KMS-11 (cell line): Measurements from ENCODE around the gene AP2A2.
"Not testable (repeated sequence)": the region's sequence is repeated elsewhere in the genome, so short reads cannot be mapped to it uniquely, and the experiment has no call there.

Source experiments
- H2AFZ ChIP-seq: fragments of 200-600 bp; sonication (generic); 2 replicates; pipeline ENCODE4 v1.6.1; 2016; ENCODE audit warnings: antibody characterized with exemption, mixed run types, low read depth
- H3K27ac ChIP-seq: fragments of 200-600 bp; sonication (generic); 2 replicates; pipeline ENCODE4 v1.6.1; 2016; ENCODE audit warnings: mild to moderate bottlenecking, mixed run types
- H3K27me3 ChIP-seq: fragments of 200-600 bp; sonication (generic); 2 replicates; pipeline ENCODE4 v1.6.1; 2017; ENCODE audit warnings: mild to moderate bottlenecking, low read depth, mixed run types, moderate library complexity; ENCODE audit not compliant: insufficient read depth
- H3K36me3 ChIP-seq: fragments of 200-600 bp; sonication (generic); 2 replicates; pipeline ENCODE4 v1.6.1; 2017; ENCODE audit warnings: mild to moderate bottlenecking, mixed run types; ENCODE audit not compliant: insufficient read depth
- H3K4me1 ChIP-seq: fragments of 200-600 bp; sonication (generic); 2 replicates; pipeline ENCODE4 v1.6.1; 2016; ENCODE audit warnings: mild to moderate bottlenecking, low read depth, mixed run types; ENCODE audit not compliant: poor library complexity, severe bottlenecking
- H3K4me2 ChIP-seq: fragments of 200-600 bp; sonication (generic); 2 replicates; pipeline ENCODE4 v1.7.0; 2016; ENCODE audit warnings: mild to moderate bottlenecking, mixed run types
- H3K4me3 ChIP-seq: fragments of 200-600 bp; sonication (generic); IDR thresholded peaks from 2 replicates; pipeline ENCODE4 v1.6.1; 2017; ENCODE audit warnings: low read depth, low read length, mixed read lengths; ENCODE audit not compliant: insufficient read depth
- H3K79me2 ChIP-seq: fragments of 200-600 bp; sonication (generic); 2 replicates; pipeline ENCODE4 v1.6.1; 2016; ENCODE audit warnings: low read depth, mixed run types; ENCODE audit not compliant: insufficient read depth
- H3K9ac ChIP-seq: fragments of 200-600 bp; sonication (generic); 2 replicates; pipeline ENCODE4 v1.6.1; 2016; ENCODE audit warnings: mild to moderate bottlenecking, mixed run types
- H4K20me1 ChIP-seq: fragments of 200-600 bp; sonication (generic); 2 replicates; pipeline ENCODE4 v1.6.1; 2016; ENCODE audit warnings: mild to moderate bottlenecking, mixed run types; ENCODE audit not compliant: insufficient read depth
- TF ChIP-seq, protein P1 (sequence below): fragments of 200-600 bp; sonication (generic); conservative IDR thresholded peaks from 2 replicates; pipeline ENCODE4 v1.6.1; 2017; ENCODE audit warnings: low read depth, mild to moderate bottlenecking, antibody characterized with exemption, low read length, moderate library complexity, mixed read lengths

Gene AP2A2

DNA sequence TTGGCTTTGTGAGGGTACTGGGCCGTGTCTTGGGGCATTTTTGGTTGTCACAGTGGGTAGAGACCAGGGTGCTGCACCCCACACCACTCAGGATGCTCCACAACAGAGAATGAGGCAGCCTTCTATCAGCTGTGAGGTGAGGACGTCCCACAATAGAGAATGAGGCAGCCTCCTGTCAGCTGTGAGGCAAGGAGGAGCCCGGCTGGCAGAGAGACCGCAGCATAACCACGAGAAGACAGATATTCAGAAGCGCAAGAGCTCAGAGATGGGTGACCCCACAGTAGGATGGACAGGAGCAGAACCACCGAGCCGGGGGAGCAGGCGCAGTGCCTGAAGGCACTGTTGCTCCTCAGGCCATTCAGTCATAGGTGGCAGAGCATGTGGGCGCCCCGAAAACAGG is 47.6 kb downstream of the AP2A2 start:
- H2AFZ ChIP-seq = no peak overlapping the region
- H4K20me1 ChIP-seq = no peaks in the 10 kb centered on the region

GRCh38 chr11:975376-975775 is 49.7 kb downstream of the AP2A2 start:
- H3K27ac ChIP-seq, H4K20me1 ChIP-seq, H3K4me2 ChIP-seq, H3K79me2 ChIP-seq, H2AFZ ChIP-seq, H3K4me3 ChIP-seq, H3K36me3 ChIP-seq, H3K27me3 ChIP-seq, H3K9ac ChIP-seq: not testable (repeated sequence)
- peaks cover 11% of the 10 kb centered on the region for H3K4me1 ChIP-seq

More for the DNA sequence above, 47.6 kb downstream of the AP2A2 start:
- H3K27ac ChIP-seq = no peak overlapping the region
- no peaks in the 10 kb centered on the region for H3K79me2 ChIP-seq
- peaks cover 11% of the 10 kb centered on the region for H3K4me1 ChIP-seq
- H3K4me3 ChIP-seq = no peak overlapping the region
- no peak overlapping the region for H3K9ac ChIP-seq
- H3K27me3 ChIP-seq = no peaks in the 10 kb centered on the region
- TF ChIP-seq, protein P1, sequence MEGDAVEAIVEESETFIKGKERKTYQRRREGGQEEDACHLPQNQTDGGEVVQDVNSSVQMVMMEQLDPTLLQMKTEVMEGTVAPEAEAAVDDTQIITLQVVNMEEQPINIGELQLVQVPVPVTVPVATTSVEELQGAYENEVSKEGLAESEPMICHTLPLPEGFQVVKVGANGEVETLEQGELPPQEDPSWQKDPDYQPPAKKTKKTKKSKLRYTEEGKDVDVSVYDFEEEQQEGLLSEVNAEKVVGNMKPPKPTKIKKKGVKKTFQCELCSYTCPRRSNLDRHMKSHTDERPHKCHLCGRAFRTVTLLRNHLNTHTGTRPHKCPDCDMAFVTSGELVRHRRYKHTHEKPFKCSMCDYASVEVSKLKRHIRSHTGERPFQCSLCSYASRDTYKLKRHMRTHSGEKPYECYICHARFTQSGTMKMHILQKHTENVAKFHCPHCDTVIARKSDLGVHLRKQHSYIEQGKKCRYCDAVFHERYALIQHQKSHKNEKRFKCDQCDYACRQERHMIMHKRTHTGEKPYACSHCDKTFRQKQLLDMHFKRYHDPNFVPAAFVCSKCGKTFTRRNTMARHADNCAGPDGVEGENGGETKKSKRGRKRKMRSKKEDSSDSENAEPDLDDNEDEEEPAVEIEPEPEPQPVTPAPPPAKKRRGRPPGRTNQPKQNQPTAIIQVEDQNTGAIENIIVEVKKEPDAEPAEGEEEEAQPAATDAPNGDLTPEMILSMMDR = no peak
- no peak overlapping the region for H3K4me2 ChIP-seq
- H3K36me3 ChIP-seq = no peaks in the 10 kb centered on the region

DNA sequence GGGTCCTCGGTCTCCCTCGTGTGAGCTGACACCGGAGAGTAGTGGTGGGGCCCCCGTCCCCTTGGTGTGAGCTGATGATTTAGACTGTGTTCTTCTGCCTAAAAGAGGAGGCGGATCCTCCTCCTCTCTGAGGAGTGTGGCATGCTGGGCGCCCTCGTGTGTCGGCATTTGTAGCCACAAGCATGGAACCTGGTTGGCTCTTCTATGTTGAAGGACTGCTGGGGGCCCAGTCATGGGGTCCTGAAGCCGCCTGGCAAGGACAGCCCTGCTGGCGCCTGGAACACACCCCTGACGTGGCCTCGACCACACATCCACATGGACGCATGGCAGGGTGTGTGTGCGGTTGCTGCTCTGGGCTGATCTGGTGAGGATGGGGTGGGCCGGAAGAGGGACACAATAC is 50.2 kb downstream of the AP2A2 start:
- Histone ChIP-seq H3K27ac (no peak overlapping the region), H3K4me3 (no peak overlapping the region), H2AFZ (no peak overlapping the region), H3K4me2 (no peak overlapping the region), H3K27me3 (no peaks in the 10 kb centered on the region), H3K79me2 (no peaks in the 10 kb centered on the region), H3K9ac (no peak overlapping the region), H3K36me3 (no peaks in the 10 kb centered on the region), H3K4me1 (peaks cover 11% of the 10 kb centered on the region), H4K20me1 (no peaks in the 10 kb centered on the region)
- TF ChIP-seq, protein P1 = no peak

- Histone ChIP-seq H4K20me1 (no peaks in the 10 kb centered on the region), H3K4me2 (no peak overlapping the region), H3K27me3 (no peaks in the 10 kb centered on the region), H3K36me3 (no peaks in the 10 kb centered on the region), H3K27ac (no peak overlapping the region), H3K9ac (no peak overlapping the region), H3K4me1 (peaks cover 11% of the 10 kb centered on the region), H3K79me2 (no peaks in the 10 kb centered on the region), H2AFZ (no peak overlapping the region), H3K4me3 (no peak overlapping the region)
- TF ChIP-seq, protein P1 = no peak
Observed at GRCh38 chr11:976431-977160, 50.9 kb downstream of the AP2A2 start.
